Mesodermal cell (in vitro differentiated cells): Measurements from ENCODE around the gene FRMD4A.

ENCODE experiments used
- H3K27ac ChIP-seq: 2 replicates; pipeline ENCODE4 v1.7.0; 2013; ENCODE audit warnings: mild to moderate bottlenecking, low read depth, low read length, moderate library complexity; ENCODE audit not compliant: severe bottlenecking
- H3K36me3 ChIP-seq: 2 replicates; pipeline ENCODE4 v1.7.1; 2013; ENCODE audit warnings: mild to moderate bottlenecking, low read length, moderate library complexity; ENCODE audit not compliant: control insufficient read depth, insufficient read depth
- H3K4me1 ChIP-seq: one replicate; pipeline ENCODE4 v1.7.1; 2013; ENCODE audit warnings: mild to moderate bottlenecking, low read length; ENCODE audit not compliant: insufficient read depth, control insufficient read depth, poor library complexity, severe bottlenecking
- H3K4me3 ChIP-seq: 2 replicates; pipeline ENCODE4 v1.7.0; 2013; ENCODE audit warnings: low read length, control low read depth, mild to moderate bottlenecking; ENCODE audit not compliant: insufficient read depth, poor library complexity, severe bottlenecking; ENCODE audit errors: extremely low read depth
- H3K9me3 ChIP-seq: 2 replicates; pipeline ENCODE4 v1.7.1; 2013; ENCODE audit warnings: mild to moderate bottlenecking, low read length, moderate library complexity; ENCODE audit not compliant: control insufficient read depth
- WGBS, 2 experiments: methylation state at CpG; one replicate each; pipeline ENCODE4 v1.1.5; 2013; ENCODE audit warnings: missing lambda C conversion rate in 2 of 2; ENCODE audit not compliant: insufficient coverage in 2 of 2; 5-methylcytosine and 5-hydroxymethylcytosine counted together

FRMD4A gene

DNA sequence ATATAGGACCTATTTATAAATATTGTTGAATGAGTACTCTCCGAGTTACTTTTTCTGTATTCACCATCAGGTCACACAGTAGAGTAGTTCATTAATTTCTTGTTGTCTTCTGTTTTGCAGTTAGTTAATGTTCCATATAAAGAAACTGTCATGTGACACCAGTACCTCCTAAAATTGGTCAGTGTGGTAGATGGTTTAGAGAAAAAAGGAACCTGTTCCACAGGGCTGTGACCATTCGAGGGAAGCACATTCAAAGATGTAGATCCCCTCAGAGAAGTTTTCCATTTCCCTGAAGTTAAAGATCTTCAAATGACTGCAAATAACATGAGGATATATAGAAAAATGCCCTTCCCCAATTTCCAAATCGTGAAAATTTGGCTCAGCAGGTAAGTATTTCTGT is 698.3 kb downstream of the FRMD4A start:
- no peaks in the 10 kb centered on the region for H3K9me3 ChIP-seq
- peaks cover 12% of the 10 kb centered on the region for H3K36me3 ChIP-seq
- WGBS, 2 experiments: no CpG with 5 or more reads among the region's 3 CpGs
- H3K4me1 ChIP-seq: no peaks in the 10 kb centered on the region
- H3K4me3 ChIP-seq: no peak overlapping the region
- no peak overlapping the region for H3K27ac ChIP-seq

DNA sequence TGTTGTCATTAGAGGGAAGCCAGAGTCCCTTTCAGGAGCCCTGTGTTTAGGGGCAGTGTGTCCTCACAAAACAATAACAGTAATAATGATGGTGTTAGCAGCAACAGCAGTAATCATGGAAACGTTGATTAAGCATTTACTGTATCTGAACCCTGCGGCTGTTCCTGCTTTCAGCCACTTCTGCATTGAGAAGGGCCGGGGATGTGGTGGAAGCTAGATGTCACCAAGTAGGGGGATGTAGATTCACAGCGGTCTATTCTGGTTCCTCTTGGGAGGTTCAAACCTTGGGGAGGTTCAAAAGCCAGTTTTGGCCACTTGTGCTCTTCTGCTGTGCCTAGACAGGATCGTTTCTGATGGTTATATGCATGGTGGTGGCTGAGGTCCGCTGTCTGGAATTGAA is 699.1 kb downstream of the FRMD4A start:
- Histone ChIP-seq H3K36me3 (peaks cover 12% of the 10 kb centered on the region), H3K4me1 (no peaks in the 10 kb centered on the region), H3K27ac (no peak overlapping the region), H3K4me3 (no peak overlapping the region), H3K9me3 (no peaks in the 10 kb centered on the region)
- WGBS, 2 experiments: 93 to 96% methylated on average over 4 to 5 of the region's 6 CpGs

DNA sequence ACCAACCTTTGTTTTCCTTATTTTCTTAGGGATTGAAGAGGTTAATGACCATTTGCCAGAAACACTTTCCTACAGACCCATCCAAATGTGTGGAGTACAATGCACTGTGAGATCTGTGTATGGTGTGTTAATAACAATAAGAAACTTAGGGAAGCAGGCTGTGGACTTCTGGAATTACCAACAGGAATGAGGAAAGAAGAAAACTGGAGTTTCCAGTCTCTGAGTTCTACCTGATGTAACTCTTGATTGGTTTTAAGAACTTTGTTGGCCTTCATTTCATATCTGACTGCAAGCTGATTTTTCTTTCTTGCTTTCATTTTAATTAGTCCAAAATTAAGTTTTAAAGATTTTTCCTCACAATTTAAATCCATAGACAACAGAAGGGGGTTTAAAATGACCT is 700.5 kb downstream of the FRMD4A start:
- H3K4me3 ChIP-seq: no peak overlapping the region
- H3K4me1 ChIP-seq: no peaks in the 10 kb centered on the region
- H3K27ac ChIP-seq: no peak overlapping the region
- H3K36me3 ChIP-seq: peaks cover 17% of the 10 kb centered on the region
- H3K9me3 ChIP-seq: no peaks in the 10 kb centered on the region

DNA sequence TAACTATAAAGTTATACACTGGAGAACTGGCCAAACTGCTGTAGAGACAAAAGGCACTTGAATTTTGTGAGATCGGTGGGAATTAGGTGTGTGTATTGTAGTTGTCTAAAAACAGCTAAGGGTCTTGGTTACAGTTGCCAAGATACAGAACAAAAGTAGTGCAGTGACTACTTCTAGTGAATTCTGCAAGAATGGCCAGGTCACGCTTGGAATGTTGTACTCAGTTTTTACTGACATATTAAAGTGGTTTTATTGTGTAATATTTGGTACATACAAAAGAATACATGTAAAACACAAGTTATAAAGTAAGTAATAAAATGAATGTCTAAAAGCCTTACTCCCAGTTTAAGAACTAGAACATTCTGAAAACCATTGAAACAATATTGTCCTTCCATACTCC is 701.6 kb downstream of the FRMD4A start:
- Histone ChIP-seq H3K4me1 (no peaks in the 10 kb centered on the region), H3K27ac (no peak overlapping the region), H3K36me3 (peaks cover 20% of the 10 kb centered on the region), H3K4me3 (no peak overlapping the region), H3K9me3 (no peaks in the 10 kb centered on the region)
- 85 to 100% methylated on average over 1 of the region's 2 CpGs for WGBS, 2 experiments

DNA sequence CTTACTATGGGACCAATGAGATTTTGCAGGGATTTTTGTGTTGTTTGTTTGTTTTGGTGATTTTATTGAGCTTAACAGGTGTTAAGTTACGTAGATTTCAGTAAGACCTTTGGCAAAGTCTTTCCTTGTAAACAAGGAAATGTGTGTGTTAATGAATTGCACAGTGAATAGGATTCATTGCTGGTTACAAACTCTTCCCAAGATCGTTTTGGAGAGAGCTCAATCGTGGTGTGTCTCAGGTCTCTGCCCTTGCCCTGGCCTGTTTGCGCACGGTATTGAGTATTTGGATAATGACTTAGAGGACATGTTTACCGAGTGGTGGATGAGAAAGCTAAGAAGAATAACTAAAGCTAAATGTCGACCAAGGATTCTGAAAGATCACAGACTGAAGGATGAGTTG is 702.1 kb downstream of the FRMD4A start:
- no peaks in the 10 kb centered on the region for H3K9me3 ChIP-seq
- H3K27ac ChIP-seq: no peak overlapping the region
- 93 to 96% methylated on average over 3 to 5 of the region's 7 CpGs for WGBS, 2 experiments
- peaks cover 23% of the 10 kb centered on the region for H3K36me3 ChIP-seq
- H3K4me3 ChIP-seq: no peak overlapping the region
- H3K4me1 ChIP-seq: no peaks in the 10 kb centered on the region

DNA sequence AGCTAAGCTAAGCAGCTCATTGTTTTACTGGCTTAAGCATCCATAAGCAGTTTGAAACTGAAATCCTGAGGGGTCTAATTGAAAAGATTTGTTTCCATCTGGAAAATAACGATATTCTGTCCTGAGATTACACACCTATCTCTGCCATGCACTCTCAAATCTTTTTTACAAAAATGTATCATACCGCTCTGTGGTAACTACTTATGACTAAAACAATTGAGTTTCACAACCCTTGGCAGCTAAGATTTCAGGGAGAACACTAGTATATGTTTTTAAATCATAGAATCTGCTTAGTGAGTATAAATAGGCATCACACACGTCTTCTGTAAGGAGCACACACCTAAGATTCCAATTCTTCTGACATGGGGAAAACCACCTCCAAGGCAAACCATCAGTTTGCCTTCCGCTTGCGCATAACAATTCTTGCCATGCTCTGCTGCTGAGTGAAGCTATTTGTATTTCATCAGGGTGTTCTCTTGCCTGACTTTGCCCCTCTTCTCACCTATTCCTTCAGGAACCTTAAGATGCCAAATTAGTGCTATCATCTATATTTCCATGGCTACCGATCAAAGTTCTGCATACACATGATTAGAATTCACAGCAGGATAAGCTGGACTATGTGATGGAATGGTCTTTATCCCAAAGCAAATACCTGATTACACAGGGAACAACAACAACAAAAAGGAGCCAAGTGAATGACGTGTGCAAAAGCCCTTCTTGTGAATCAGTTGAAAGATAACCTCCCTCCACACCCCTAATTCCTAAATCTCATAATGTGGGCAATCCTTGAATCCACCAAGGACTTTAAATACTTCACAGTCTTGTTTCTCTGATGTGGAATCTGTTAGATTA is 703.0 kb downstream of the FRMD4A start:
- peaks cover 24% of the 10 kb centered on the region for H3K36me3 ChIP-seq
- H3K27ac ChIP-seq: no peak overlapping the region
- no peaks in the 10 kb centered on the region for H3K9me3 ChIP-seq
- H3K4me3 ChIP-seq: no peak overlapping the region
- H3K4me1 ChIP-seq: no peaks in the 10 kb centered on the region
- 89 to 100% methylated on average over 1 to 3 of the region's 7 CpGs for WGBS, 2 experiments

DNA sequence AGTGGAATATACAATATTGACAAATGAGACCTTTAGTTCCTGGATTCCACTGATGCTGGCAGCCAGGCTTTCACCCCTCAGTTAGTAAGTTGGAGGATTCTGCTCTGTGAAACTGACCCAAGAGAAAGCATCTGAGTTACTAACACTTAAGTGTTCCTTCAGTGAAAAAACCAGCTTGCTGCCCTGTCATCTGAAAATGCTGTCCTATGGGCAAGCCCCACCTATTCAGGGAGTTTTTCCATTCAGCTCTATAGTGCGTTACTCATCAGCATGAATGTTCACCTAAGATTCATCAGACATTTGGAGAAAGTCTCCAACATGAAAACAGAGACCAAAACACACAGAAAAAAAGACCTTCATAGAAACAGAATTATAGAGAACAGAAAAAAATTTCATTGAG is 706.1 kb downstream of the FRMD4A start:
- WGBS, 2 experiments: 100% methylated on average over 1 of the region's 1 CpG; no CpG with 5 or more reads in 1 of the 2 experiments
- H3K27ac ChIP-seq: no peak overlapping the region
- H3K36me3 ChIP-seq: peaks cover 19% of the 10 kb centered on the region
- no peak overlapping the region for H3K4me3 ChIP-seq
- H3K4me1 ChIP-seq: no peaks in the 10 kb centered on the region
- no peaks in the 10 kb centered on the region for H3K9me3 ChIP-seq

DNA sequence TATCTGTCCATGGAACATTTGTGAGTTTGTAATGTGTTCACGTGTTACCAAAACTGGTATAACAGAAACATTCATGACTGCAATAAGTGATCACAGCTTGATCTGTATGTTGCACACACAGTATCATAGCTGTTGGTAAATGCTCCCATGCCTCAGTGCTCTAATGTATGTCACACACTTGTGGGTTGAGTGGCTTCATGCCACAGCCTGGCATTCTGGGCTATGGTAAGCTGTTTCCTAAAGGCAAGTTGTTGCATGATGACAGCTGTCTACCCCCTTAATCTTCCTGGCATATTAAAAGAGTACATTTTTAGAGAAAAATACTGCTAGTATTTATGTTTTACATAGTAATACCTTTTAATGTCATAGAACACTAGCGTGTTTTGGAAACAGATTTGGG is 708.8 kb downstream of the FRMD4A start:
- Histone ChIP-seq H3K9me3 (no peaks in the 10 kb centered on the region), H3K4me1 (no peaks in the 10 kb centered on the region), H3K27ac (no peak overlapping the region), H3K36me3 (peaks cover 41% of the 10 kb centered on the region), H3K4me3 (no peak overlapping the region)
- 86 to 100% methylated on average over 1 of the region's 2 CpGs for WGBS, 2 experiments

DNA sequence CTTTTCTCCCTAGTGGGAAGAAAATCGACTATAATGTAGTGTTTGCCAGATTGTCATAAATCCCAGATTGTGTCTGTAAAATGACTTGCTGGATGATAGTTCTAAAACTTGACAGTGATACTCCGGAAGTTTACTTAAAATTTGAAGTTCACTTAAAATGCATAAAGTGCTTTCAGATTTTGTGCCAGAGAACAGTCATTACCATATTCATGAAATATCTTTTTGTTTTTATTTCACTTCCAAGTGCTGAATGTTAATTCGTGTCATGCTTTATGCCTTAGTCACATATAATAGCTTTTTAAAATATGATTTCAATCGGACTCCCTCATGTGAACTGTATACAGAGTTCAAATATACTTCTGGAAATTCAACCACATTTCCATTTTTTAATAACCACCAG is 713.6 kb downstream of the FRMD4A start:
- Histone ChIP-seq H3K27ac (no peak overlapping the region), H3K4me3 (no peak overlapping the region), H3K9me3 (no peaks in the 10 kb centered on the region), H3K36me3 (peaks cover 38% of the 10 kb centered on the region), H3K4me1 (peaks cover 27% of the 10 kb centered on the region)
- WGBS, 2 experiments: 100% methylated on average over 1 to 2 of the region's 4 CpGs

DNA sequence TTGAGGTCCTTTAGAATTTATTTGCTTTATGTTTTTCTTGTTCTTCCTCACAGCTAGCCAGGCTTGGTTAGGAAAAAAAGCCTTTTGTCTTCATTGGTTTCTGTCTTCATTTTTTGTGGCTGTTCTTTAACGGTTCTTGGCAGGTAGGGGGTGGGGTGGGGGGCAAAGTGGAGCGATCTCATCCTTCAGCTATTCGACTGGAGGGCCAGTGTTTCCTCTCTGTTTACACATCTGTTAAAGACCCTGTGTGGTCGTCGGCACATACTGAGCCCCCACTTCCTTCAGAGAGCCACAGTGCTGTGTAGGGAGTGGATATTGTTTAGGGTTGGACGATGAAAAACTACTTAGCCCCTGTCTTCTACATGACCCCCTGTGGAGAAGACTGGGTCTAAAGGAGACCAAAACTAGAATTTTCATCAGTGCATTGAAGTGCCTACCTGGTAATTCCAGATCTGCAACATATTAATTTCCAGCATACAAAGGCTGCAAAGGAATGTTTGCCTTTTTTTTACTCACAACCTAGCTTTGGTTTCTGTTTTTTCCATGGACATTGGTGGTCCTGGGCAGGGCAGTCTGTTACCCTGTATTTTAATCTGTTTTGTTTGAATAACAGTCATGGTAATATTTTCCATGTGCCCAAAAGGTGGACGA is 714.9 kb downstream of the FRMD4A start:
- Histone ChIP-seq H3K4me1 (peaks cover 27% of the 10 kb centered on the region), H3K9me3 (no peaks in the 10 kb centered on the region), H3K36me3 (peaks cover 43% of the 10 kb centered on the region), H3K4me3 (no peak overlapping the region), H3K27ac (peak overlapping the region; percentile 93)
- 20 to 88% methylated on average over 1 to 2 of the region's 7 CpGs for WGBS, 2 experiments
